ENCODE measurements around the gene HABP4. TPM values are rescaled to one million over a fixed set of nuclear protein-coding genes. Genes with fewer than 3 reads are reported as not detected.

The HABP4 gene
- polyA plus RNA-seq, 1 experiment, result 9.2 TPM

DNA sequence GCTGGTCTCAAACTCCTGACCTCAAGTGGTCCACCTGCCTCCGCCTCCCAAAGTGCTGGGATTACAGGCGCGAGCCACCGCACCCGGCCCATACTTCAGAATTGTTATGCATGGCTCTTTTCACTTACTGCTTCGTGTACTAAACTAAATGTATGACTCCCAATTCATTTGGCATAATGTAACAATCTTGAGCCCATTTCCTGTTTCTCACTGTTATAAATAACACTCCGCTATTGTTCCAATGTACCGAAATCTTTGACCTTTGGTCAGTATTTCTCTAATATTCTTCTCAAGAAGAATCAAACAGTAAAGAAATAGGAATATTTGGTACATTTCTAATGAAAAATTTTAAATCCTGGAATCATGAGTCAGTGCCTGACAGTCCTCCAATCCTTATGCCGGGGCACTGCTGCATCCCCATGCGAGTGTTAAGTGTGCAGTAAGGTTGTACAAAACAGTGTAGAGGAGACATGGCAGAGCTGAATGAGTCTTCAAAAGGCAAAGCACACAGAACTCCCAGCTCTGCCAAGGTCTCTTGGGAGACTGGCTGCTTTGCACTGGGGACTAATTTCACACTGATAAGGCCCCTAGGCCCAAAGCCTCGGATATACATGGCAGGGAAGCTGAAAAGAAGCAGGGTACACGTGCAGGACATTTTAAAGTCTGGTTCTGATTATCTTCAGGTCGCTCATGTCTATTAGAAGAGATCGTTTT, 58.4 kb downstream of the HABP4 start:
- DNase-seq (ENCODE audit: low read depth), result no peak
- CTCF ChIA-PET, result no interaction called here
- Histone ChIP-seq H3K36me3 (ENCODE audit: control insufficient read depth, insufficient read depth, low read length) (no peaks in the 10 kb centered on the region), H3K27me3 (ENCODE audit: control insufficient read depth, insufficient read depth, low read length) (no peaks in the 10 kb centered on the region), H3K4me3 (ENCODE audit: low read depth, low read length) (no peak overlapping the region)
- POLR2A ChIA-PET, result no interaction called here
- TF ChIP-seq, protein P1, sequence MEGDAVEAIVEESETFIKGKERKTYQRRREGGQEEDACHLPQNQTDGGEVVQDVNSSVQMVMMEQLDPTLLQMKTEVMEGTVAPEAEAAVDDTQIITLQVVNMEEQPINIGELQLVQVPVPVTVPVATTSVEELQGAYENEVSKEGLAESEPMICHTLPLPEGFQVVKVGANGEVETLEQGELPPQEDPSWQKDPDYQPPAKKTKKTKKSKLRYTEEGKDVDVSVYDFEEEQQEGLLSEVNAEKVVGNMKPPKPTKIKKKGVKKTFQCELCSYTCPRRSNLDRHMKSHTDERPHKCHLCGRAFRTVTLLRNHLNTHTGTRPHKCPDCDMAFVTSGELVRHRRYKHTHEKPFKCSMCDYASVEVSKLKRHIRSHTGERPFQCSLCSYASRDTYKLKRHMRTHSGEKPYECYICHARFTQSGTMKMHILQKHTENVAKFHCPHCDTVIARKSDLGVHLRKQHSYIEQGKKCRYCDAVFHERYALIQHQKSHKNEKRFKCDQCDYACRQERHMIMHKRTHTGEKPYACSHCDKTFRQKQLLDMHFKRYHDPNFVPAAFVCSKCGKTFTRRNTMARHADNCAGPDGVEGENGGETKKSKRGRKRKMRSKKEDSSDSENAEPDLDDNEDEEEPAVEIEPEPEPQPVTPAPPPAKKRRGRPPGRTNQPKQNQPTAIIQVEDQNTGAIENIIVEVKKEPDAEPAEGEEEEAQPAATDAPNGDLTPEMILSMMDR (IDR thresholded peaks at IDR 0.05; ENCODE audit: insufficient read depth, low read depth, low read length), result no peak

DNA sequence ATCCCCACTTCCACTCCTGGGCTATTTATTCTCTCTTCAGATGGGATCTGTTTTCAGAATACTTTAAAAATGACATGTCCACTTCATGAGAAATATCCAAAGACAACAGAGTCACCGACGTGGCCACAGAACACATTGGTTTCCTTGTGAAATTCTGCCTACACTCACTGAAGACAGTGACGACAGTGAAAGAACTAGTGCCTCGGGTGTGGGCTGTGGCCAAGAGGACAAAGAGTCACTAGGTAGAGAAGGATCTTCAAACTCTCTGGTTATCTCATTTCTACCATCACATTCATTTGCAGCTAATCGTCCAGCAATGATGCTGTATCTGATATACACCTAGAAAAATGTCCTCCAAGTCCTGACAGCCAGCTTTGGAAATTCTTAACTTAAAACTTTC, 59.1 kb downstream of the HABP4 start:
- H3K4me3 ChIP-seq (ENCODE audit: low read depth, low read length), result no peak overlapping the region
- H3K36me3 ChIP-seq (ENCODE audit: control insufficient read depth, insufficient read depth, low read length), result no peaks in the 10 kb centered on the region
- CTCF ChIA-PET, result no interaction called here
- POLR2A ChIA-PET, result no interaction called here
- TF ChIP-seq, protein P1 (IDR thresholded peaks at IDR 0.05; ENCODE audit: insufficient read depth, low read depth, low read length), result no peak
- DNase-seq (ENCODE audit: low read depth), result no peak
- H3K27me3 ChIP-seq (ENCODE audit: control insufficient read depth, insufficient read depth, low read length), result no peaks in the 10 kb centered on the region

DNA sequence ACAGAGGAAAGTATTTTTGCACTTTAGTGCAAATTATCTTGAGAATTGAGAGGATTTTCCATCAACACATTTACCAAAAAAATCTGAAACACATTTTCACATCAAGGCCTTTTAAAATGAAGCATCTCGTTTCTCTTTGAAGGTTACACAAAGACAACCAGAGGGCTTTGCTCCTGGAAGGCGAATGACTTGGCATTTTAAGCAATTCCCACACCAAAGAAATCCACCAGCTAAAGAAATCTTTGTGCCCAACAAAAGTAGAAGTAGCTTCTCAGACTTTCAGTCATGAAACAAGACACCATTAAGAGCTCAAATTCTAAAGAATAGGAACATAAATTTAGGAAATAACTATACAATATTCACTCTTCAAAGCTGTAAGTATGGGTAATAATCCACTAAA, 59.9 kb downstream of the HABP4 start:
- H3K4me3 ChIP-seq (ENCODE audit: low read depth, low read length), result no peak overlapping the region
- CTCF ChIA-PET, result no interaction called here
- TF ChIP-seq, protein P1 (IDR thresholded peaks at IDR 0.05; ENCODE audit: insufficient read depth, low read depth, low read length), result no peak
- no peaks in the 10 kb centered on the region for H3K36me3 ChIP-seq (ENCODE audit: control insufficient read depth, insufficient read depth, low read length)
- POLR2A ChIA-PET, result interaction anchor here (1.1 kb wide), 1 partner anchor 15 kb away, joined by 3 read pairs; no protein-coding TSS in a partner anchor
- no peak for DNase-seq (ENCODE audit: low read depth)
- no peaks in the 10 kb centered on the region for H3K27me3 ChIP-seq (ENCODE audit: control insufficient read depth, insufficient read depth, low read length)

DNA sequence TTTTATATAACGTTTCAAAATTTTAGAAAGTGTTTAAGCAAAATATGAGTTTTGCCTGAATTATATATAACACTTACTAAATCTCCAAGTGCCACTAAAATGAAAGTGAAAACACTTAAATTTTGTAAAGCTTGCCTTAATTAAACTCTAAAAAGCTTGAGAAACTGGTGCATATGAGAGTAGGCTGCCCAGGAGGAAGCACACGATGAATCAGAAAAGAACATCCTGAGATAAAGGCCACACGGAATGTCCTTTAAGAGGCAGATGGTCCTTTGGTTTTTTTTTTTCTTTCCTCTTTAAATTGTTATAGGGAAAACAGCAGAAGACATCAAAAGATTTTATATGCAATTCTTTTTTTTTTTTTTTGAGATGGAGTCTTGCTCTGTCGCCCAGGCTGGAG, 60.3 kb downstream of the HABP4 start:
- ChIA-PET POLR2A (interaction anchor here (1.1 kb wide), 1 partner anchor 15 kb away, joined by 3 read pairs; no protein-coding TSS in a partner anchor), CTCF (interaction anchor here (0.7 kb wide), 1 partner anchor 312 kb away, joined by 3 read pairs; no protein-coding TSS in a partner anchor)
- H3K36me3 ChIP-seq (ENCODE audit: control insufficient read depth, insufficient read depth, low read length), result no peaks in the 10 kb centered on the region
- no peak overlapping the region for H3K4me3 ChIP-seq (ENCODE audit: low read depth, low read length)
- TF ChIP-seq, protein P1 (IDR thresholded peaks at IDR 0.05; ENCODE audit: insufficient read depth, low read depth, low read length), result no peak
- no peak for DNase-seq (ENCODE audit: low read depth)
- H3K27me3 ChIP-seq (ENCODE audit: control insufficient read depth, insufficient read depth, low read length), result no peaks in the 10 kb centered on the region

DNA sequence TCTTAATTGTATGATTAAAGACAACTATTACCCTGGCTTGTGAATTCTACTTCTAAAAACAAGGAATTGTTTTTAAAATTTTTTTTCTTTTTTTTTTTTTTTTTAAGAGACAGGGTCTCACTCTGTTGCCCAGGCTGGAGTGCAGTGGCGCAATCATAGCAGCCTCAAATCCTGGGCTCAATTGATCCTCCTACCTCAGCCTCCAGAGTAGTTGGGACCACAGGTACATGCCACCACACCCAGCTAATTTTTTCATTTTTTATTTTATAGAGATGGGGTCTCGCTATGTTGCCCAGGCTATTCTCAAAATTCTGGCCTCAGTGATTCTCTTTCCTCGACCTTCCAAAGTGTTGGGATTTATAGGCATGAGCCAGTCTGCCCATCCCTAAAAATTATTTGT, 62.3 kb downstream of the HABP4 start:
- no peaks in the 10 kb centered on the region for H3K27me3 ChIP-seq (ENCODE audit: control insufficient read depth, insufficient read depth, low read length)
- H3K36me3 ChIP-seq (ENCODE audit: control insufficient read depth, insufficient read depth, low read length), result no peaks in the 10 kb centered on the region
- TF ChIP-seq, protein P1 (IDR thresholded peaks at IDR 0.05; ENCODE audit: insufficient read depth, low read depth, low read length), result no peak
- H3K4me3 ChIP-seq (ENCODE audit: low read depth, low read length), result no peak overlapping the region
- ChIA-PET CTCF (no interaction called here), POLR2A (no interaction called here)
- no peak for DNase-seq (ENCODE audit: low read depth)

Data from BJ (cell line).